Muscle of back (tissue), 11 donors: Measurements from ENCODE around the gene CLDN34. TPM values are rescaled to one million over a fixed set of nuclear protein-coding genes. Genes with fewer than 3 reads are reported as not detected.

ENCODE experiments used
- DNase-seq, 3 donors: peaks; one replicate each; pipeline versions ENCODE4 v3.0.0 to v3.0.0-alpha.2; 2013
- polyA plus RNA-seq, 10 donors: library from polyadenylated mRNA; unstranded; fragments of 120-200 nt; gene quantifications; one replicate each; pipeline ENCODE4 v1.2.1, GENCODE V29; 2013; ENCODE audit not compliant: insufficient read length in 10 of 10

Gene CLDN34
- polyA plus RNA-seq, 10 donors, result not detected

DNA sequence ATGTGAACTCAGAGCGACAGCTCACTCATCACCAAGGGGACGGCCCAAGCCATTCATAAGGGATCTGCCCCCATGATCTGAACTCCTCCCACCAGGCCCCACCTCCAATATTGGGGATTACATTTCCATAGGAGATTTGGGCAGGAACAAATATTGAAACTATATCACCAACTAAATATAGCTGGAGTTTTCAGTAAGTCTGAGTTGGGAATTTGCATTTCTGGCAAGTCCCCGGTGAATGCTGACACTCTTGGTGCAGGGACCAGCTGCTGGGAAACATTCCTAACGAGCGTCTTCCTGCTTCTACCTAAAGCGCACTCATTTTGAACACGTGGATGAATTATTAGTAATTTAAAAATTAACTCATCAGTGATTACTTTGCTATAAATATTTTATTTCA is 13.2 kb downstream of the CLDN34 start:
- DNase-seq, result no peak

DNA sequence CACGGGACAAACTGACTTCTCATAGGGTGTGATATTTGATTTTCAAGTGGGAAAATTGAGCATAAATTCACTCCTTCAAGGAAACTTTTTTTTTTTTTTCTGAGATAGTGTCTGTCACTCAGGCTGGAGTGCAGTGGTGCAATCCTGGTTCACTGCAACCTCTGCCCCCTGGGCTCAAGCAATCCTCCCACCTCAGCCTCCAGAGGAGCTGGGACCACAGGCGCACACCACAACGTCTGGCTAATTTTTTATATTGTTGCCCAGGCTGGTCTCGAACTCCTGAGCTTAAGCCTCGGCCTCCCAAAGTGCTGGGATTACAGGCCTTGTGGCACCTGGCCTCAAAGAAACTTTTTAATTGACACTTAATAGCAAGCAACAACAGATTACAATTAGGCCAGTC is 13.8 kb downstream of the CLDN34 start:
- no peak for DNase-seq

DNA sequence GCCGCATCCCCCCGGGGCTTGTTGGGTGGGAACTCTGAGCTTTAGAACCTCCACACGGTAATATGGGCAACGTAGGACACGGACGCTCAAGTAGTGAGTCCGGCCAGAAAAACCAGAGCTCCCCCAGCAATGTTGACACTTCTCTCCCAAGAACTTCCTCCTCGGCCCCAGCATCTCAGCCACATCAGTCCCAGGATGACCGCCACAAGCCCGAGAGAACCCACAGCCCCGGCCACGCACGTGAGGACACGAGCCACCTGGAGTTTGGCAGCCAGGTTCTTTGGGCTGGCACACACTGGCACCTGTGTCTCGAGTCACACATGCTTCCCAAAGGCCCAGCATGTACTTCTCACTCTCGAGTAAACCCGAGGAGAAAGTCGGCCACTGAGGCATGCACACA is 16.3 kb downstream of the CLDN34 start:
- DNase-seq, result no peak

DNA sequence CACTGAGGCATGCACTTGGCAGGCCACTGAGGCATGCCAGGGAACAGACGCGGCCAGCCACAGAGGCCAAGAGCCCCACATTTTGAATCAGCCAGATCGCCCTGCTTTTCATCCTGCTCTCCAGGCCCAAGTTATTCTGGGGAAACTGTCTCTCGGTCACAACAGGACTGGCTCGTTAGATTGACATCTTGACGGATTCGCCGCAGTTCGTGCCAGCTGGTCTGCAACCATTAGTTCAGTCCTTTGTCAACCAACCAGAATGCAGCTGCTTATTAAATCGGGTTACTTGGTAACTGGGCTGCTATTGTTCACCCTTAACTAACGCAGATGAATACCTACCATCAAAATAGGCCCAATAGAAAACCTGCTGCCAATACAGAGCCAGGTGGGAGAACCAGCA is 16.7 kb downstream of the CLDN34 start:
- no peak for DNase-seq

DNA sequence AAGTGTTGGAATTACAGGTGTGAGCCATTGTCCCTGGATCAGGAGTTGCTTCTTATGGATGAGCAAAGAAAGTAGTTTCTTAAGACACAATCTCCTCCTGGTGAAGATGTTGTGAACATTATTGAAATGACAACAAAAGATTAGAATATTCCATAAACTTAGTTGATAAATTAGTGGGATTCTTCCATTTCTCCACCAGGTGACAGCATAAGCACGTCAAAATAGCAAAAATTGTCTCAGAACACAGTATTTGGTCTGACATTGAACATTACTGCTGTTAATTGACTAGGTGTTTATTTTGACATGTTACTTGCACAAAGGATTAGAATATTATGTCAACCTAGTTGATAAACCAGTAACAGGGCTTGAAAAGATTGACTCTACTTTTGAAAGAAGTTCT is 21.6 kb downstream of the CLDN34 start:
- DNase-seq, result no peak

DNA sequence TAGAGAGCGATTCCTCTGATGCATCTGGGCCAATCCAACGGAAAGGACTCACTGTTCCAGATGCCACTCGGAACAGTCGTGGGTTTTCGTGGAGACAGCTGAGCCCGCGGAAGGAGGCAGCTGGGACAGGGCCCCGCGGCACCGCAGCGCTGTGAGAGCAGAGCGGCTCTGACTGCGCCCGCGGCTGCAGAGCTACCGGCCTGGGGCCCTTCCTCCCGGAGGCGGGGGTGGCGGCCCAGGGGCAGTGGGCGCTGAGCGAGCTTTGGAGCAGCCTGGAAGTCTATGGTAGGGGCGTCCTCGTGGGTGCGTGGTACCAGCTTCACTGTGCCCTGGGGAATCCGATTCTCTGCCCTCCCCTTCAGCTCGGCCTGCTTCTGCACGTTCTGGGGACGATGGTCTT is 24.9 kb downstream of the CLDN34 start:
- DNase-seq, result no peak

DNA sequence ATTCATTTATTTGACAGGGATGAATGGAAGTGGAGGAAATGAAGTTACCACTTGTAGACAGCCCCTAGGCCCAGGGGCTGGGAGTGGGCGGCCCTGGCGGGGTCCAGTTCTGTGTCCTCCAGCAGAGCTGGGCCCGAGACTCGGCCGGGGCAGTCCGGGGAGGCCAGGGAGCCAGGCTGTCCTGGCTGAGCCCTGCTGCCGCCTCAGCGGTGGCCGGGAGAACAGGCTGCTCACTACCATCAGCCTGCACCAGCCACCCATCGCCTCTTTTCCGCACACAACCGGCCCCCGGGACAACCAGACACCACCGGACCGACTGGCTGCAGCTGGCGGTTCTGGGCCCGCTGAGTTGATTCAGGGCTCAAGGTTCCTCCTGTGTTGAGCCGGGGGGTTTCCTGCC is 25.6 kb downstream of the CLDN34 start:
- DNase-seq, result no peak

DNA sequence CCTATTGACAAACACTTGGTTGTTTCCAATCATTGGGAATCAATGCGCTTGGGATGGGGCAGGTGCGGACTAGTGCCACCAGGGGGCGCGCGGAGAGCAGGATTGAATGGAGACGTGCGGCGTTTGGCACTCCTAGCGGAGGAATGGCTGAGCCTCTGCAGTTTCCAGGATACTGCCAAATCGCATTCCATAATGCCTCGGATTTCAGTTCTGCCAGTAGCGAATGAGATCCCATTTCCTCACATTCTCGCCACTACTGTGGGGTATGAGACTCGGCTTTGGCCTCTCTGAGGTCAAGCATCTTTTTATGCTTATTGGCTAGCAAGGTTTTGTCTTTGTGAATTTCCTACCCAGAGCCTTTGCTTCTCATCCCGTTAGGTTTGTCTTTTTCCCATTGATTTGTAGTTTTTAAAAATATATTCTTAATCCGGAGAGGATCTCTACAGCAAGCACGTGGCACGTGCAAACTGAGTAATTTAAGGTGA is 28.7 kb downstream of the CLDN34 start:
- peak in 2 of 3 donors; percentile 77 for DNase-seq

DNA sequence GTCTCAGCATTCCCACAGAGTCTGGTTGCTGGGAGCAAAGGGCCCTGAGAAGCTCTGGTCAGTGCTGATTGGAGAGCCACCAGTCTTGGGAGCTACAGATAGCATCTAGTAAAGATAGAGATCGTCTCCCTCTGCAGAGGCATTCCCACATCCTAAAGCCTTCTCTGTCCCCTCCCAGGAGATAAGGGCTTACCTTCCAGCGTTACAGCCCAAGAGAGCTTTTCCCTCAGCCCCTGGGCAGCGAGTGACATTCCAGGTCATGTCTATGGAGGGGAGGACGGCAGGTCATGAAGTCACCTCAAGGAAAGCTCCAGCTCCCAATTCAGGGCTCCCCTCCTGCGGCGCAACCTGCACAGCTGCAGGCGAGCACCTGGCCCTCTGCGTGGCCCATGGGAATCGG is 29.9 kb downstream of the CLDN34 start:
- DNase-seq, result no peak

DNA sequence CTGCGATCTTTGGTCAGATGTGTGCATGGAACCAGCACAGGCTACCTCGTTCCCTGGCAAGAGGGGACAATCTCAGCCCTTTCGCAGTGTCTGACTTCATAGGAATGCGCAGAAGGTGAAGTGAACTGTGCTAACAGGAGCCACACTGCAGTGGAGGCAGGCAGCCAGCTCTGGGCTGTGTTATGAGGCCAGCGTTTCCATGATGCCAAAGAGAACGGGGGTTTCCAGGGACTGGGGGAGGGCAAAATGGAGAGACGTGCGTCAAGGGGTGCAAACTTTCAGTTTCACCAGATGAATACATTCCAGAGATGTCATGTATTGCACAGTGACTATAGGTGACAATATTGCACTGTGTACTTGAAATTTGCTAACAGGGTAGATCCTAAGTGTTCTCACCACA is 30.4 kb downstream of the CLDN34 start:
- no peak for DNase-seq

DNA sequence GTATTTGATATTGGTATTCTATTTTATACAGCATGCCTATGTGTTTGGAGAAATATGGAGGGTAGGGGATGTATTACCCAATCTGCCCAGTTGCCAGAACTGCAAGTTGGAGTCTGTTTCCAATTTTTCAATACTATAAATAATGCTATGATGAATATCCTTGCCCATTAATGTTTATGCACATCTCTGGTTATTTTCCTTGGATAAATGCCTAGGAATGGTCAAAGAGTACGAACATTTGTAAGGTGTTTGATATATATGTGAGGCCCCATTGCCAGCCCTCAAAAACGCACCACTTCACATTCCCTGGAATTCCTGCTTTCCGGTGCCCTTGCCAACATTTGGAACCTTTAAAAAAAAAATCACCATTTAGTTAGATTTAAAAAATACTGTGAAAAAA is 34.3 kb downstream of the CLDN34 start:
- DNase-seq, result no peak

DNA sequence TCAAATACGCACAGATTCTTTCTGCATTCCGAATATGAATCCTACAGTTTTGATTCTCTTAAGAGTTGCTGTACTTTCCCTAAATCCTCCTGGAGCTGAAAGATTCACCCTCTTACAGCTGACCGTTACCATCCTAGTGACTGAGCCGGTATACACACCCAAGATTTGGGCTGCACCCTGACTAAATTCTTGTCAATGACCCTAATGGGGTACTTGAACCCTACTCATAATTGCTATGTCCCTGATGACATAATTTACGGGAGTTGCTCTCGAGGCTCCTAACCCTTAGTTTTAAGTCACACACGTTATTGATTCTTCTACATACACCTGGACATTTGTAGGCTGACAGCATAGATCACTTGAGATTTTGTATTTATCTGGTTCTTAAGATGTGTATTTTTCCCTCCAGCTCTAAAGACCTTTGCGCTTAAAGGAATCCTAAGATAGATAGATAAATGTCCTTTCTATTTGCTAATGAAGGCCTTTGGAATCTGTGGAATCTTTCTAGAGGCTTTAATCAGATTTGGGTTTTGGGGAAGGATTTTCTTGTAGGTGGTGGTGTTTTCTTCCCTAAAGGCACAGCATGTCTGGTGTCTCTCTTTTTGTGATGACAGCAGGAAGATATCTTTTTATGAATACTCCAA is 37.8 kb downstream of the CLDN34 start:
- DNase-seq, result no peak

DNA sequence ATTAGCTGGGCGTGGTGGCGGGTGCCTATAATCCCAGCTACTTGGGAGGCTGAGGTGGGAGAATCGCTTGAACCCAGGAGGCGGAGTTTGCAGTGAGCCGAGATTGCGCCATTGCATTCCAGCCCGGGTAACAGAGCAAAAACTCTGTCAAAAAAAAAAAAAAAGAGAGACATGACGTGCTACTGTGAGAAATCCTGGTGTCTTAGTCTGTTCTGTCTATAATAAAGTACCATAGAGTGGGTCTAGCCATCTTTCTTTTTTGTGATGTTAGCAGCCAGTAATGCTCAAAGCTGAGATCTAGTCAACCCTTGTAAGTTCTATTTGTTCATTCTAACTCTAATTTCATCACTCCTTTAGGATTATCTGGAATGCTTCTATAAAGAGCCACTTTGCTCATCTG is 38.9 kb downstream of the CLDN34 start:
- DNase-seq, result no peak

DNA sequence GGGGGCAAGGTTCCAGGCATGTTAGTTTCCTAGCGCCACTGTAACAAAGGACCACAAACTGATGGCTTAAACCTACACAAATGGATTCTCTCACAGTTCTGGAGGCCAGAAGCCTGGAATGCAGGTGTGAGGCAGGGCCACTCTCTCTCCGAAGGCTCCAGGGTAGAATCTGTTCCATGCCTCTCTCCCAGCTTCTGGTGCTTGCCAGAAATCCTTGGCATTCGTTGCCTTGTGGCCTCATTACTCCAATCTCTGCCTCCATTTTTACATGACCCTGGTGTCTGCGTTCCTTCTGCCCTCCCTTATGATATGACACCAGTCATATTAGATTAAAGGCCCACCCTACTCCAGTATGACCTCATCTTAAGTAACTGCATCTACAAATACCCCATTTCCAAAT is 39.6 kb downstream of the CLDN34 start:
- no peak for DNase-seq

DNA sequence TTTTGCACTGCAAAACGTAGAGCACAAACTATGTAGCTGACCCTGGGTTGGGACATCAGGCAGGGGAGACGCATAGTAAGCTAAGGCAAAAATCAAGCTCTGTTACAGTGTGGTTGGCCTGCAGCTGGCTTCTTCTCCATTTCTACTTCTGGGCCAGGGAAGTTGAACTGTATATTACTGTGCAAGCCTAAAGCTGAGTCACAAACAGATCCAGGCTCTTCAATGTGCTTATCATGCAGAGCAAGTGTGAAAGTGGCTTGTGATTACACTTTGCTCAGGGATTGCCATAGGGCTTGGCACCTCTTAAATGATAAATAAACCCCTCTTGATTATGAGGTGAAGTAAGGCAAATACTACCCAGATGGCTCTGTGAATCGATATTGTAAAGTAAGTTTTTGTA is 40.5 kb downstream of the CLDN34 start:
- DNase-seq, result peak in 1 of 3 donors; percentile 38

DNA sequence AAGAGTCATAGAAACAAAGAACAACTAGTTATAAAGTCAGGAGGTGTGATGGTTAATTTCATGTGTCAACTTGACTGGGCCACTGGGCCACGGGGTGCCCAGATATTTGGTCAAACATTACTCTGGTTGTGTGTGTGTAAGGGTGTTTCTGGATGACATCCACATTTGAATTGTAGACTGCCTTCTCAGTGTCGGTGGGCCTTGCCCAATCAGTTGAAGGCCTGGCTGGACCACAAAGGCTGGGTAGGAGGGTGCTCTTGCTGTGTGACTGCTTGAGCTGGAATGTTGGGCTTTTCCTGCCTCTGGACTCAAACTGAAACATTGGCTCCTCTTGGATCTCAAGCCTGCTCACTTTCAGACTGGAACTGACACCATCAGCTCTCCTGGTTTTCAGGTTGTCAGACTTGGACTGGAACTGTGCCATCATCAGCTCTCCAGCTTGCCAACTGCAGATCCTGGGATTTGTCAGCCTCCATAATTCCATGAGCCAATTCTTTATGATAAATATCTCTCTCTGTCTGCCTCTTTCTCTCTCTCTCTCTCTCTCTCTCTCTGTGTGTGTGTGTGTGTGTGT is 41.4 kb downstream of the CLDN34 start:
- no peak for DNase-seq

DNA sequence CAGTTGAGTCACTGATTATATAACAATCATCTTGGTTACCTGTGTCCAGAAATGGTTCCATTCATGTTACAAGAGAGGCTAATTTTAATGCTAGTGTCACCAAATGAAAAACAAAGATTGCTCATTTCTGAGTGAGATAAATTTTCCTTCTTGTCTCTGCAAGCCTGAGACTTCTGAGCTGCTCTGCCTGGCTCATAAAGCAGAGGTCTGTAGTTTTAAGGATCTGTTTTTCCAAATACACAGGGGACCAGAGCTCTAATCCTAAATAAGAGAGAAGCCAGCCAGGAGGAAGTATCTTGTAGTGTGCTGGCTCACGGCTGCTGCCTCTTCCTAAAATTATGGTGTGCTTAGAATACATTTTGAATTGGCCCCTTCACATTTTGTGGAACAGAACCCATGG is 42.6 kb downstream of the CLDN34 start:
- DNase-seq, result peak in 1 of 3 donors; percentile 40

DNA sequence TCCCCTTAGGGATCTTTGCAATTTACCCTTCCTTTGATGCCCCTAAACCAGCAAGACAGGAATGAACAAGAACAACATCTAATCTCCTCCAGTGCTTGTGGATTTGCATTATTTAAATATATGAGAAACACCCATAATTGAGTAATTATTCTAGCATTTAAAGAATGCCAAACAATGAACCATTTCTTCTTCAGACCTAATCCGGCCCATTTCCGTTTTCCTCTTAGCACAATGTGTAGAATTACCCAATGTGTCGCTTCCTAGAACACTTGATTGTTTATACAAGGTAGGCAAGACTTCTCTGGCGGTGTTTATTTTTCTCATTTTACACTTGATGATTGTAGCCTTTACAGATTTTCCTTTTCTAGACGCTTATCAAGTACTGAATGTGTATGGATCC is 43.5 kb downstream of the CLDN34 start:
- no peak for DNase-seq

DNA sequence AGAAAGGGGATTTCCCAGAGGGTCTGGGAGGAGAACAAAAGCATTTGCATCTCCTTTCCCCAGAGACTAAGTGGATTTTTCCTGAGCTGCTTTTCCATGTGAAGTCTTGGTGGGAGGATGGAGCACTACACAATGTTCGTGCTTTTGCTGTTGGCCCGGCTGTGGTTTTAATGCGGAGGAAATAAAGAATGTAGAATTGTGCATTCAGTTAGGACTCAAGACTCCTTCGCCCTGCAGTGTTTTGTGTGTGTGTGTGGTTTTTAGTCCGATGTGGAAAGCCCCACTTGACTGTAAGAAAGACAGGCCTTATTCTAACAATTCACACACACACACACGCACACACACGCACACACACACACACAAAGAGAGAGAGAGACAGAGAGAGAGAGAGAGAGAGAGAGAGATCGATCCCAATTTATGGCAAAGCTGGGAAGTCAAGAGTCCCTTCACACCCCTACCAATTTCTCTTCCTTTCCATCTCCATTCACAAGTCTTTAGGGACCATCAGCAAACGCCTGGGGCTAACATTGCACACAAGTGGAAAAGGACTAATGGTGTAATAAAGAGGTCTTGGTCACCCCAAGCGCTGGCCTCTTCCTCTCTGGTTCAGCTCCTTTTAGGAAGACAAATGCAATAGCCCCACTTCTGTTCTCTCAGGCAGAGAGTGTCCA is 44.2 kb downstream of the CLDN34 start:
- no peak for DNase-seq

DNA sequence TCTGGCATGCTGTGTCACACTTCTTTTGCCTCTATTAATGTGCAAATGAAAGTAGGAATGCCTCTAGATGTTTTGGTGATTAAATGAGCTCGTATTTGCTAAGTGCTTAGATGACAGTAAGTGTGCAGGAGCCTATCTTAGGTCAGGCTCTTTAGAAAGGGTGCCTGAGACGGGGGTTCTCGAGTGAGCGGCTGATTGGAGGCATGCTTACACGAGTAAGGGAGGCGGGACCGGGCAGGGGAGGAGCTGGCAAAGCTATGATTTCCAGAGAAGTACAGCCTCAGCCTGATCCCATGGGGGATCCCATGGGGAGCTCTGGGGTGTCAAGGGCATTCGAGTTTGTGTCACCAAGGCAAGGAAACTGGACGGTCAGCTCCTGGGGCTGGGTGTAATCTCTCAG is 44.8 kb downstream of the CLDN34 start:
- no peak for DNase-seq

DNA sequence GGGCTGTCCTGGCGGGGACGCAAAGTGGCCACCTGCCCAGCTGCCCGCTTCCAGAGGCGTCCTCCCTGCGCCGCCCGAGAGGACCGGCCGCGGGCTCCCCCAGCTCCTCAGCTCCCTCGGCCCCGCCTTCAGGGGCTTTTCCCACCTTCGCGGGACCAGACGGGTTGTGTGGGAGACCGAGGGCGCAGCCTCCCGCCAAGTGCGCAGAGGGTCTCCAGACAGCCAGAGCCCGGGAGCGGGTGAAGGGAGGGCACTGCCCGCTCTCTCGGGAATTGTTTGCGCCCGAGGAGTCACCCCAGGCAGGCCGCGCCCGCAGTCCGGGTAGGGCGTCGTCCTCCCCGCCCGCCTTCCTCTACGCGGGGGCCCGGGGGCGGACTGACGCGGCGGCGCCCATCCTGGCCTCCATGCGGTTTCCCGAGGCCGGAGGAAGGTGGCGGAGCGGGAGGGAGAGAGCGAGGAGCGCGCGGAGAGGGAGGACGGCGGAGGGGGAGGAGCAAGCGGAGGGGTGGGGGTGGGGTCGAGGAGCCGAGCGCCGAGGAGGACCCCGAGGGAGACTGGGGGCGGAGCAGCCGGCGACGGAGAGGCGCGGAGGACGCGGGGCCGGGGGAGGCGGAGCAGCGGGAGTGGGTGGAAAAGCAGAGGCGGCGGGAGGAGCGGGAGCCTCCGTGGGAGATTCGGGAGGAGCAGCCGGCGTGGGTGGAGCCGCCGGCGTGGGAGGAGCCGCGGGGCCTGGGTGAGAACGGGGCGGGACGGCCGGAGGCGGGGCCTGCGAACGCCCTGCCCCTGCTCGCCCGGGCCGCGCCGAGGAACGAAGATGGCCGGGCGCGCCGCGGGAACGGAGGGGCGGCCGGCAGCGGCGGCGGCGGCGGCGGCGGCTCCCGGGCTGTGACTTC is 47.5 kb downstream of the CLDN34 start:
- peak; percentile 87 to 94 (median 88) for DNase-seq

DNA sequence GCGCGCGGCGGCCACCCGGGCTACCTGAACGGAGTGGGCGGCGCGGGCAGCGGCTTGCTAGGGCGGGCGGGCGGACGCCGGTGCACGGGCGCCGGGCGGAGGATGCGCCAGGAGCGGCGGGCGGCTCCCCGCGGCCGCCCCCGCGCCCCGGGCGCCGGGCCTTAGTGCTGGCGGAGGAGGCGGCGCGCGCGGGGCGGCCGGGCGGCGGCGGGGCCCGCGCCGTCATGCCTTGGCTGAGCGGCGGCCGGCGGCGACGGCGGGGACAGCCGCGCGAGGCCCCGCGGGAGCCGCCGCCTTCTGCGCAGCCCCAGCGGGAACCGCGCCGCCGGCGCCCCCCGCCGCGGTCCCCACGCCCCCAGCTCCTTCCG is 48.2 kb downstream of the CLDN34 start:
- no peak for DNase-seq
